Measurements from ENCODE around the gene PRKAG2. TPM values are rescaled to one million over a fixed set of nuclear protein-coding genes. Genes with fewer than 3 reads are reported as not detected.

PRKAG2 gene
- total RNA-seq, 1 donor from 2014 or later, result 13.5 TPM

DNA sequence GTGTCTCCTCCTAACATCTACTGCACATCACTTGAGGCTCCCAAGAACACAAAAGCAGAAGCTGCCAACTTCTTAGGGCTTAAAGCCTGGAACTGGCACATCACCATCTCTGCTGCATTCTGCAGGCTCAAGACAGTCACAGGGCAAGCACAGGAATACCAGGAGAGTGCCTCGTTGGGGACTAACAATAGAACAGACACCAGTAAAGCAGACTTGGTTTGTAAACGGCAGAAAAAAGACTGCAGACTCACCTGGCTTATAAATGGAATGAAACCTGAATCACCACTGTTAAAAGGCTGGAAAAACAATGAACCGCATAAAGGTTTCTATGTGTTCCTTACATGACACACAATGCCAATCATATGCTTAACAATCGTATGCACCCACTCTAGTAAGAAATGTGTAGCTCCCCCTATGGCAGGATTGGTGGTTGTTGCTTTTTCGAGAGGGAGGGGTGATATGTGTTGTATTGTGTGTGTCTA lies 370.0 kb downstream of the PRKAG2 start:
- no peaks in the 10 kb centered on the region for H3K9me3 Mint-ChIP-seq (ENCODE audit: unreplicated experiment)
- H3K4me1 Mint-ChIP-seq (ENCODE audit: unreplicated experiment), result peaks cover 43% of the 10 kb centered on the region

More for the DNA sequence above, 370.0 kb downstream of the PRKAG2 start:
- Mint-ChIP-seq H3K27ac (ENCODE audit: unreplicated experiment) (peak overlapping the region; percentile 60), H3K4me3 (ENCODE audit: unreplicated experiment) (no peak overlapping the region), H3K36me3 (ENCODE audit: unreplicated experiment) (no peaks in the 10 kb centered on the region), H3K27me3 (ENCODE audit: unreplicated experiment) (no peaks in the 10 kb centered on the region)
- no peak for DNase-seq (ENCODE audit: extremely low spot score, unreplicated experiment)
- peak; percentile 11 for TF ChIP-seq CTCF (IDR thresholded peaks at IDR 0.05)

Other genes starting within 250 kb of the PRKAG2 start
- gene GALNTL5, start 79.3 kb upstream of the PRKAG2 start, total RNA-seq, result not detected in 2 replicates
- 34.1 and 42.8 TPM in 2 replicates for gene GALNT11, start 148.6 kb upstream of the PRKAG2 start, total RNA-seq